ENCODE measurements around the gene ELMOD3. TPM values are rescaled to one million over a fixed set of nuclear protein-coding genes. Genes with fewer than 3 reads are reported as not detected.

Gene ELMOD3
- total and polyA plus RNA-seq, 10 donors: 14.4 to 38.0 (median 24.2) TPM

- intact Hi-C loops (cut with DNase I; ENCODE audit: low total_unique reads): no loop called here
- H3K4me1 ChIP-seq: peaks cover 18 to 33% (median 27%) of the 10 kb centered on the region in 6 donors
- H3K4me3 ChIP-seq: no peak overlapping the region
- WGBS, 5 donors: 60 to 68% (median 65%) methylated on average over 5 of the region's 5 CpGs
- TF ChIP-seq POLR2AphosphoS5 (IDR thresholded peaks at IDR 0.05) (no peak), POLR2A (IDR thresholded peaks at IDR 0.05) (no peak), CTCF (IDR thresholded peaks at IDR 0.05 in 8 of 11, conservative IDR thresholded peaks at IDR 0.05 in 3 of 11) (no peak)
- H3K27ac ChIP-seq: no peak overlapping the region
- H3K36me3 ChIP-seq: no peaks in the 10 kb centered on the region
- H3K9me3 ChIP-seq: no peaks in the 10 kb centered on the region
- no peaks in the 10 kb centered on the region for H3K27me3 ChIP-seq (replicated peaks in 1 of 7)
- DNase-seq: no peak
These were observed 69.0 kb downstream of the ELMOD3 start for GRCh38 chr2:85423525-85423924.

- no peak for DNase-seq
- Histone ChIP-seq H3K9me3 (no peaks in the 10 kb centered on the region), H3K4me3 (no peak overlapping the region), H3K27ac (no peak overlapping the region), H3K27me3 (replicated peaks in 1 of 7) (no peaks in the 10 kb centered on the region), H3K4me1 (peaks cover 6 to 13% (median 8%) of the 10 kb centered on the region in 6 donors), H3K36me3 (no peaks in the 10 kb centered on the region)
- intact Hi-C loops (cut with DNase I; ENCODE audit: low total_unique reads): no loop called here
- WGBS, 5 donors: 89 to 100% (median 93%) methylated on average over 3 of the region's 3 CpGs
- no peak for TF ChIP-seq CTCF (IDR thresholded peaks at IDR 0.05 in 8 of 11, conservative IDR thresholded peaks at IDR 0.05 in 3 of 11)
- no peak for TF ChIP-seq POLR2AphosphoS5 (IDR thresholded peaks at IDR 0.05)
- TF ChIP-seq POLR2A (IDR thresholded peaks at IDR 0.05): no peak
These were observed 71.0 kb downstream of the ELMOD3 start for GRCh38 chr2:85425588-85425987.

GRCh38 chr2:85427300-85427835, 72.8 kb downstream of the ELMOD3 start:
- no peaks in the 10 kb centered on the region for H3K36me3 ChIP-seq
- H3K9me3 ChIP-seq: no peaks in the 10 kb centered on the region
- DNase-seq: no peak
- TF ChIP-seq CTCF (IDR thresholded peaks at IDR 0.05 in 8 of 11, conservative IDR thresholded peaks at IDR 0.05 in 3 of 11): no peak
- TF ChIP-seq POLR2A (IDR thresholded peaks at IDR 0.05): no peak
- TF ChIP-seq POLR2AphosphoS5 (IDR thresholded peaks at IDR 0.05): no peak
- H3K4me3 ChIP-seq: no peak overlapping the region
- intact Hi-C loops (cut with DNase I; ENCODE audit: low total_unique reads): no loop called here
- no peak overlapping the region for H3K27ac ChIP-seq
- WGBS, 5 donors: 52 to 78% (median 55%) methylated on average over 3 of the region's 3 CpGs
- no peaks in the 10 kb centered on the region for H3K4me1 ChIP-seq
- no peaks in the 10 kb centered on the region for H3K27me3 ChIP-seq (replicated peaks in 1 of 7)

- WGBS, 5 donors: 63 to 74% (median 69%) methylated on average over 7 of the region's 7 CpGs
- no peaks in the 10 kb centered on the region for H3K27me3 ChIP-seq (replicated peaks in 1 of 7)
- H3K27ac ChIP-seq: peak overlapping the region in 3 of 8 donors; percentile 7 to 45 (median 36)
- no peaks in the 10 kb centered on the region for H3K9me3 ChIP-seq
- no peaks in the 10 kb centered on the region for H3K36me3 ChIP-seq
- no peak for DNase-seq
- TF ChIP-seq CTCF (IDR thresholded peaks at IDR 0.05 in 8 of 11, conservative IDR thresholded peaks at IDR 0.05 in 3 of 11): no peak
- no peak for TF ChIP-seq POLR2A (IDR thresholded peaks at IDR 0.05)
- no peak for TF ChIP-seq POLR2AphosphoS5 (IDR thresholded peaks at IDR 0.05)
- intact Hi-C loops (cut with DNase I; ENCODE audit: low total_unique reads): no loop called here
- H3K4me3 ChIP-seq: no peak overlapping the region
- peaks cover 0 to 3% (median 0%) of the 10 kb centered on the region in 6 donors for H3K4me1 ChIP-seq
These were observed 73.8 kb downstream of the ELMOD3 start for GRCh38 chr2:85428343-85428881.
